Omental fat pad (tissue), 4 donors: ENCODE measurements around the gene DOLPP1. TPM values are rescaled to one million over a fixed set of nuclear protein-coding genes. Genes with fewer than 3 reads are reported as not detected.
A peak's percentile ranks its signal among the peaks of the same experiment; 100 is the strongest.

ENCODE experiments used
- ATAC-seq: fragments of 150-250 bp; one replicate; pipeline ENCODE4 v1.9.1; 2016; ENCODE audit warnings: mild to moderate bottlenecking, moderate library complexity; ENCODE audit not compliant: low FRiP score
- DNase-seq: peaks from one replicate; pipeline ENCODE4 v3.0.0-alpha.2; 2019; ENCODE audit warnings: low spot score
- total RNA-seq, 4 donors: library from RNA; depleted of rRNA; stranded (reverse); fragments of >200 nt; gene quantifications; one replicate each; pipeline ENCODE4 v1.1.0, GENCODE V29; 2016
- TF ChIP-seq, protein P1 (sequence below), 3 donors: fragments of 450-650 bp; IDR thresholded peaks; one replicate each; pipeline ENCODE4 v1.5.1; 2016 to 2017; ENCODE audit warnings: antibody characterized with exemption in 3 of 3, mild to moderate bottlenecking in 3 of 3, moderate library complexity in 2 of 3

The DOLPP1 gene
- total RNA-seq, 4 donors from 2014 or later, result 4.8 to 7.2 (median 6.6) TPM

DNA sequence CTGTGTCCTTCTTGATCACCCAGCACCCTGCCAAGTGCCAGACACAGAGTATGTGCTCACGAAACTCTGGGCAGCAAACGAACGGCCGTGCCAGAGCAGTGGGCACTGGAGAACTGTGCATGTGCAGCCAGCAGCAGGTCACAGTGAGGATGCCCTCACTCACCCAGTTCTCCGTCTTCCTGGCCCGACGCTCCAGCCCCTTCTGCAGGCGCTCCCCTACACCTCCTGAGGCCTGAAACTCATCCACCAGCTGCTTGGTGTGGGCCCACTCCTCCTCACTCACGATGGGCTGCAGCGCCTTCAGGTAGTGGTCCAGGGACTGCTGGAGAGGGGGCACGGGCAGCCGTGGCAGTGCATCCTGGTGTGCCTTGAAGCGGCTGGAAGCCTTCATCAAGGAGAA is 26.7 kb downstream of the DOLPP1 start:
- DNase-seq (no peak), ATAC-seq (no peak)
- TF ChIP-seq, protein P1, sequence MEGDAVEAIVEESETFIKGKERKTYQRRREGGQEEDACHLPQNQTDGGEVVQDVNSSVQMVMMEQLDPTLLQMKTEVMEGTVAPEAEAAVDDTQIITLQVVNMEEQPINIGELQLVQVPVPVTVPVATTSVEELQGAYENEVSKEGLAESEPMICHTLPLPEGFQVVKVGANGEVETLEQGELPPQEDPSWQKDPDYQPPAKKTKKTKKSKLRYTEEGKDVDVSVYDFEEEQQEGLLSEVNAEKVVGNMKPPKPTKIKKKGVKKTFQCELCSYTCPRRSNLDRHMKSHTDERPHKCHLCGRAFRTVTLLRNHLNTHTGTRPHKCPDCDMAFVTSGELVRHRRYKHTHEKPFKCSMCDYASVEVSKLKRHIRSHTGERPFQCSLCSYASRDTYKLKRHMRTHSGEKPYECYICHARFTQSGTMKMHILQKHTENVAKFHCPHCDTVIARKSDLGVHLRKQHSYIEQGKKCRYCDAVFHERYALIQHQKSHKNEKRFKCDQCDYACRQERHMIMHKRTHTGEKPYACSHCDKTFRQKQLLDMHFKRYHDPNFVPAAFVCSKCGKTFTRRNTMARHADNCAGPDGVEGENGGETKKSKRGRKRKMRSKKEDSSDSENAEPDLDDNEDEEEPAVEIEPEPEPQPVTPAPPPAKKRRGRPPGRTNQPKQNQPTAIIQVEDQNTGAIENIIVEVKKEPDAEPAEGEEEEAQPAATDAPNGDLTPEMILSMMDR (IDR thresholded peaks at IDR 0.05), result no peak

DNA sequence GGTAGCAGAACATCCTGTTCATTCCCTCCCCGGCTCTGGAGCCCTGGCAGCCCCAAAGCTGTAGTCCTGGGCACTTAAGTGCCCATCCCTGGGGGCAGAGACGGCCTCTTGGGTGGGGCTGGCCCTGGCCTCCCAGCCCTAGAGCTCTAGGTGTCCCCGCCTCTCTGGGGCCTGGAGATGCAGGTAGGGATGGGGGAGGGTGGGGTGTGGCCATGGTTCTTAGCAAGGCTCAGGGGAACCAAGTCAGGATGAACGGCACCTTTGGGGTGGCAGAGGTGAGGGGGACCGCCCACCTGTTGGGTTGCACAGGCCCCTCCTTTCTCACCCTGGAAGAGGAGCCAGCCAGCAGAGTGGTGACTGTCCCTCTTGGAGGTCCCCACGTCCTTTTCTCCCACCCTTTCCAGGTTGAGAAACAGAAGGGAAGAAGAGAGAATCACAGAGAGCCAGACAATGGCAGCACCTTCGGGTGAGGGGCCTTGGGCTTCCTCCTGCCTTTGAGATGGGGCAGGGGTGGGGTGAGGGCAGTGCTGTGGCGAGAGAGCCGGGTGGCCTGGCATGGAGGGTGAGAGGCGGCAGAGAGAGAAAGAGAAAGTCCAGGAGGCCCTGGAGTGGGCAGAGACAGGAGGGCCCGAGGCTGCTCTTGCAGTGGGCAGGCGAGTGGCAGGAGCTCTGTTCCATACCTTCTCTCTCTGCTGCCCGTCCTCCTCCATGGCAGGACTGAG is 27.3 kb downstream of the DOLPP1 start:
- TF ChIP-seq, protein P1 (IDR thresholded peaks at IDR 0.05), result no peak
- DNase-seq (no peak), ATAC-seq (no peak)

- ATAC-seq (no peak), DNase-seq (no peak)
- TF ChIP-seq, protein P1 (IDR thresholded peaks at IDR 0.05), result no peak
These were observed 28.1 kb downstream of the DOLPP1 start for GRCh38 chr9:129108805-129109536.

GRCh38 chr9:129109537-129109903 is 28.6 kb downstream of the DOLPP1 start:
- no peak for ATAC-seq
- TF ChIP-seq, protein P1 (IDR thresholded peaks at IDR 0.05), result no peak
- no peak for DNase-seq

DNA sequence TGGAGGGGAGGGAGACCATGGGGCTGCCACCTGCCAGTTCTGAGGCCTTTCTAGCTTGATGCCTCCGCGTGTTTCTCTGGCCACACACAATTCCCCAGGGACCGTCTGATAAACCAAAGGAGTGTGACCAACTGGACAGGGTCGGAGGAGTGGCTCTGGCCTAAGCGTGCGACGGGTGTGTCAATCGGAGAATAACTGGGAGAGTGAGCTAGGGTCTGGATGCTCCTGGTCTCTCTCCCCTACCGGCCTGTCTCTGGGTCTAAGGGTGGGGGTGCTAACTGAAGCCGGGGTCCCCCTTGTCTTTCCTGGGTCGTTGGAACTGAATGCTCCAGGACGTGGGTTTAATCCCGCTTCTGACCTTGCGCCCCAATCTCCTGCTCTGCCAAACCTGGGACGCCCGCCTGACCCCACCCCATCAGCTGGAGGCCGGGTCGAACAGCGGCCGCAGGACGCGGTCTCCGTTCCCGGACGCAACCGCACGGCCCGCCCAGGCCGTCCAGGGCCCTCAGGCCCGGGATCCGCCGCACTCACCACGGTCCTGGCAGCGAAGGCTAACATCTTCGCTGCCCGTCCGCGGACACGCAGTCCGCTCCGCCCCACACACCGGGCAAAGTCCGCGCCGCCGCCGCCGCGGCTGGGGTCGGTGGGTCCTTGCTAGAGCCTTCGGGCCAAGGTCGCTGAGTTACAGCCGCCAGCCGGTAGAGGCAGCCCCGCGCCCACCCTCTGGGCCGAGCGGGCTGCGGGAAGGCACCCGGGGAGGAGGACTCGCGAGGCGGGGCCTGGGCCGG is 29.2 kb downstream of the DOLPP1 start:
- DNase-seq (no peak), ATAC-seq (peak; percentile 30)
- TF ChIP-seq, protein P1 (IDR thresholded peaks at IDR 0.05), result no peak

DNA sequence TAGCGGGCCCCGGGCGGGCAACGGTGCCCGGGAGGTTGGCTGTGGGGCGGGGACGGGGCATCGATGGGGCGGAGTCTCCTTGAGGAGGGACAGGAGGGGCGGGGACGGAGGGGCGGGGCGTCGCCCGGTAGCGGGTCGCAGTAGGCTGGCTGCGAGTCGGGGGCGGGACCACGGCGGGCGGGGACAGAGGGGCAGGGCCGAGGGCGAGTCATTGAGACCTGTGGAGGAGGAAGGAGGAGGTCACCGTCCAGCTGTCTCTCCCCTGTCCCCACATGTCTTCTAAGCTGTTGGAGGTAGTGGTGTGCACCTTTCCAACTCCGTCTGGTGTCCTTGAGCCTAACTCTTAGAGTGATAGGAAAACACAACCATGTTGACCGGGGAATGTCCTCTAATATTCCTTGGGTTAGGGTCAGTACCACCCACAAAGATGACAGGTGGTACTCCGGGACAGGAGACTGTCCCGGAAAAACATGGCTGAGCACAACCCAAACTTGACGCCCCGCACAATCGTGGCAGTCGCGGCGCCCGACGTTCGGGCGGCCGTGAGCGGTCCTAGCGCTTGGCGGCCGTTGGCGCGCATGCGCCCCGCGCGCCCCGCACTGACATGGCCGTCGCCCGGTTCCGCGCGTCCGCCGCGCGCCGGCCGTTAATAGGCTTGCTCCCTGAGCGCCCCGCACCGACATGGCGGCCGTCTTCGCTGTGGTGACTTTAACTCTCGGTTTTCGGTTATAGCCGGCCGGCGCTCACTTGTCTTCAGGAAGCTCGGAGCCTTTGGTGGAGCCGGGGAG is 30.0 kb downstream of the DOLPP1 start, which contains the start of the genes CRAT and PTPA:
TSS of gene CRAT (minus strand) at position 54 of the 788 bp plus-strand sequence. CDS start 284 bp downstream, outside the sequence.
TSS of gene PTPA (plus strand) at position 676 of the 788 bp plus-strand sequence. CDS start 186 bp downstream, outside the sequence.
- ATAC-seq (peak; percentile 87), DNase-seq (peak; percentile 87)
- TF ChIP-seq, protein P1 (IDR thresholded peaks at IDR 0.05), result no peak
